ENCODE measurements around the gene DNAJC18.

DNA sequence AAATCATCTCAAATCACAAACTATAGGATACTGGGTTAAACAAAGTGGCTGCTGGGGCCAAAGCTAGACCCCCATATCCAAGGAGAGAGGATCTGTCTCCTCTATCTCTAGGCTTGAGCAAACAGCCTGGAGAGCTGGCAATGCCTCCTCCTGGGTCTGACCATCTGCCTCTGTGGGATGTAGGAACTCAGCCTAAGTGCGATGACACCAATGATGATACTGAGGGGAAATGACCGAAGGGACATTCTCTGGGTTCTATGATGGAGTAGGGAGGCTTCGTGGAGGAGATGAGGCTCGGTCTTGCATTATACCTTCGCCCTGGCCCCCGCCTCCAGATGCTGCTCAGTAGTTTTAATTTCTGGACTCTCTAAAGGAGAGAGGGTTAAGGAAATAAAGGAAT, 26.2 kb downstream of the DNAJC18 start:
- TF ChIP-seq, protein P1, sequence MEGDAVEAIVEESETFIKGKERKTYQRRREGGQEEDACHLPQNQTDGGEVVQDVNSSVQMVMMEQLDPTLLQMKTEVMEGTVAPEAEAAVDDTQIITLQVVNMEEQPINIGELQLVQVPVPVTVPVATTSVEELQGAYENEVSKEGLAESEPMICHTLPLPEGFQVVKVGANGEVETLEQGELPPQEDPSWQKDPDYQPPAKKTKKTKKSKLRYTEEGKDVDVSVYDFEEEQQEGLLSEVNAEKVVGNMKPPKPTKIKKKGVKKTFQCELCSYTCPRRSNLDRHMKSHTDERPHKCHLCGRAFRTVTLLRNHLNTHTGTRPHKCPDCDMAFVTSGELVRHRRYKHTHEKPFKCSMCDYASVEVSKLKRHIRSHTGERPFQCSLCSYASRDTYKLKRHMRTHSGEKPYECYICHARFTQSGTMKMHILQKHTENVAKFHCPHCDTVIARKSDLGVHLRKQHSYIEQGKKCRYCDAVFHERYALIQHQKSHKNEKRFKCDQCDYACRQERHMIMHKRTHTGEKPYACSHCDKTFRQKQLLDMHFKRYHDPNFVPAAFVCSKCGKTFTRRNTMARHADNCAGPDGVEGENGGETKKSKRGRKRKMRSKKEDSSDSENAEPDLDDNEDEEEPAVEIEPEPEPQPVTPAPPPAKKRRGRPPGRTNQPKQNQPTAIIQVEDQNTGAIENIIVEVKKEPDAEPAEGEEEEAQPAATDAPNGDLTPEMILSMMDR (IDR thresholded peaks at IDR 0.05) = no peak
- TF ChIP-seq POLR2A (IDR thresholded peaks at IDR 0.05) = no peak

All from right lobe of liver (tissue), 4 donors.